SU-DHL-6 (cell line): ENCODE measurements around the gene BDKRB2.

Experiments
- H2AFZ ChIP-seq: fragments of 200-600 bp; sonication (generic); 2 replicates; pipeline ENCODE4 v1.6.1; 2014; ENCODE audit warnings: low read depth, mild to moderate bottlenecking, moderate library complexity, mixed read lengths, antibody characterized with exemption, low read length; ENCODE audit not compliant: severe bottlenecking
- H3F3A ChIP-seq: fragments of 200-600 bp; shearing (Covaris generic); 2 replicates; pipeline ENCODE4 v1.6.0; 2016; ENCODE audit warnings: antibody characterized with exemption, mild to moderate bottlenecking; ENCODE audit not compliant: insufficient read depth
- H3K27ac ChIP-seq: fragments of 200-600 bp; sonication (generic); 2 replicates; pipeline ENCODE4 v1.5.1; 2016; ENCODE audit warnings: low read depth, mild to moderate bottlenecking, low read length, moderate library complexity, mixed read lengths
- H3K27me3 ChIP-seq: fragments of 200-600 bp; sonication (generic), shearing (Covaris generic); 2 replicates; pipeline ENCODE4 v1.6.0; 2014; ENCODE audit warnings: mild to moderate bottlenecking, low read length
- H3K36me3 ChIP-seq: fragments of 200-600 bp; sonication (generic); 2 replicates; pipeline ENCODE4 v1.6.1; 2014; ENCODE audit warnings: mild to moderate bottlenecking, low read length, mixed read lengths
- H3K4me2 ChIP-seq: fragments of 300-600, 200-600 bp; shearing (Covaris generic), sonication (generic); 2 replicates; pipeline ENCODE4 v1.6.0; 2014; ENCODE audit warnings: low read length, low read depth, mild to moderate bottlenecking; ENCODE audit not compliant: poor library complexity, severe bottlenecking
- H3K4me3 ChIP-seq: fragments of 200-600 bp; sonication (generic); 2 replicates; pipeline ENCODE4 v1.5.1; 2014; ENCODE audit warnings: antibody characterized with exemption, low read length, mild to moderate bottlenecking, mixed read lengths; ENCODE audit not compliant: insufficient read depth, poor library complexity, severe bottlenecking
- H3K79me2 ChIP-seq: fragments of 200-600 bp; sonication (generic); 2 replicates; pipeline ENCODE4 v1.6.1; 2014; ENCODE audit warnings: mild to moderate bottlenecking, low read length, moderate library complexity; ENCODE audit not compliant: insufficient read depth
- H3K9ac ChIP-seq: fragments of 200-600 bp; sonication (generic); 2 replicates; pipeline ENCODE4 v1.7.0; 2014; ENCODE audit warnings: mild to moderate bottlenecking, low read length
- H3K9me2 ChIP-seq: fragments of 200-600 bp; sonication (generic); replicated peaks from 2 replicates; pipeline ENCODE4 v1.6.1; 2014; ENCODE audit warnings: low read length; ENCODE audit not compliant: insufficient read depth
- H3K9me3 ChIP-seq: fragments of 200-600 bp; sonication (generic); 2 replicates; pipeline ENCODE4 v1.6.1; 2014; ENCODE audit warnings: low read length, mixed read lengths; ENCODE audit not compliant: insufficient read depth
- H4K20me1 ChIP-seq: fragments of 200-600 bp; sonication (generic); 2 replicates; pipeline ENCODE4 v1.6.1; 2014; ENCODE audit warnings: low read depth, mild to moderate bottlenecking, antibody characterized with exemption, low read length, moderate library complexity, mixed read lengths
- EZH2phosphoT487 ChIP-seq: fragments of 200-600 bp; sonication (generic), shearing (Covaris generic); conservative IDR thresholded peaks from 2 replicates; pipeline ENCODE4 v1.6.1; 2018; ENCODE audit warnings: mild to moderate bottlenecking, antibody characterized with exemption, low read length, moderate library complexity, mixed read lengths
- TF ChIP-seq, protein P1 (sequence below): fragments of 200-600 bp; sonication (generic); IDR thresholded peaks from one replicate; pipeline ENCODE4 v1.5.1; 2017; ENCODE audit warnings: antibody characterized with exemption, mild to moderate bottlenecking, low read length, moderate library complexity; ENCODE audit not compliant: insufficient read depth, poor library complexity, severe bottlenecking

The BDKRB2 gene

DNA sequence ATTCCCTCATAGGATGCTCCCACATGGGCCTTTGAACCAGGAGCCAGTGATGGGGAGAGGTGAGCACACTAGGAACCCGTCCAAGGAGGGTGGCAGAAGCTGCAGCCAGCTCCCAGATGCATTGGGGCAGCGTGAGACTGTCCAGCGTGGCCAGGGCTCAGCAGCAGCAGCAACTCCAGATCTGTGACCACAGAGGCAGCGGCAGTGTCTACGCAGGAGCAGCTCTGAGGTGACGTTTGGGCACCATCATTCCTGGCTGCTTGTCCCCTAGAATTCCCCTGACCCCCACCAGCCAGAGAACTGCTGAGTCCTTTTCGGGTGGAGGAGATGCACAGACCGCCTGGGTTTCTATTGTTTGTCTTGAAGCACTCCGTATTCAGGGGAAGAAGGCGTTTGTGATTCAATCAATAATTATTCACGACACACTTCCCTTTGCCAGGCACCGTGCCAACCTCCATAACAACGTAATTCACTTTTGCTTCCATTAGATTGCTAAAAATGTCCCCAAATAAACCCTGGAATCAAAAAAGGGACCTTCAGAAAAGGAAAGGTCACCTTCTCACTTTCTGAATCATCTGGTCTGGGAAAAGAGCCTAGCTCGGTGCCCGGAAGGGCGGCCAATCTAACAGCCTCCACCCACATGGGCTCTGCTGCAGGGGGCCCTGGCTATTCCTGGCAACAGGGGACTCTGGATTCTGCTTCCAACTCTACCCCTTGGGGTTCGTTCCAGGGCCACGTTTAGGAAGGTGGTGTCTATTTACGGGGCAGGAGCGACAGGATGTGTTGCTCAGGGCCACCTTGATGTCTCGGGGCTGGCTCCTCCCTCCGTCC, 11.4 kb upstream of the BDKRB2 start:
- no peak overlapping the region for H2AFZ ChIP-seq
- no peak overlapping the region for H3K4me3 ChIP-seq
- no peak for TF ChIP-seq EZH2phosphoT487
- H3K9me3 ChIP-seq = no peaks in the 10 kb centered on the region
- H3K9me2 ChIP-seq = no peaks in the 10 kb centered on the region
- H3K9ac ChIP-seq = no peak overlapping the region
- no peaks in the 10 kb centered on the region for H3F3A ChIP-seq
- no peaks in the 10 kb centered on the region for H3K36me3 ChIP-seq
- H3K79me2 ChIP-seq = no peaks in the 10 kb centered on the region
- H3K27me3 ChIP-seq = no peaks in the 10 kb centered on the region
- no peak overlapping the region for H3K27ac ChIP-seq
- no peaks in the 10 kb centered on the region for H4K20me1 ChIP-seq
- H3K4me2 ChIP-seq = no peak overlapping the region

DNA sequence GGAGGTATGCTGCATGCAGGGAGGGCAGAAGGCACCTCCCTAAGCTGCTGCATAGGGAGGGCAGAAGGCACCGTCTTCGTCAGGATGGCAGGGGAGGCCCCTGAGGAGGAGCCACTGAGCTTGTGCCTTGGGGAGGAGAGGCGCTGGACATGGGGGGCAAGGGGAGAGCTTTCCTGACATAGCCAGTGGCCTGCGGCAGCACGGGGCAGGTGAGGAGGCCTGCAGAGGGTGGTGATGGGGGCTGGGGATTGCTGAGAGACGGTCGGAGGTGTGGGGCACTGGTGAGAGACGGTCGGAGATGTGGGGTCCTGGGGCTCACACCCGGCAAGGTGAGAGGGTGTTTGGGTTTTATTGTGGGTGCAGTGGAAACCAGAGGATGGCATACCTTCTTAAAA, 10.4 kb upstream of the BDKRB2 start:
- H2AFZ ChIP-seq = no peak overlapping the region
- H3K4me2 ChIP-seq = no peak overlapping the region
- no peak overlapping the region for H3K9ac ChIP-seq
- no peaks in the 10 kb centered on the region for H3K79me2 ChIP-seq
- H4K20me1 ChIP-seq = no peaks in the 10 kb centered on the region
- no peaks in the 10 kb centered on the region for H3K36me3 ChIP-seq
- no peaks in the 10 kb centered on the region for H3F3A ChIP-seq
- H3K27me3 ChIP-seq = no peaks in the 10 kb centered on the region
- H3K9me2 ChIP-seq = no peaks in the 10 kb centered on the region
- TF ChIP-seq, protein P1, sequence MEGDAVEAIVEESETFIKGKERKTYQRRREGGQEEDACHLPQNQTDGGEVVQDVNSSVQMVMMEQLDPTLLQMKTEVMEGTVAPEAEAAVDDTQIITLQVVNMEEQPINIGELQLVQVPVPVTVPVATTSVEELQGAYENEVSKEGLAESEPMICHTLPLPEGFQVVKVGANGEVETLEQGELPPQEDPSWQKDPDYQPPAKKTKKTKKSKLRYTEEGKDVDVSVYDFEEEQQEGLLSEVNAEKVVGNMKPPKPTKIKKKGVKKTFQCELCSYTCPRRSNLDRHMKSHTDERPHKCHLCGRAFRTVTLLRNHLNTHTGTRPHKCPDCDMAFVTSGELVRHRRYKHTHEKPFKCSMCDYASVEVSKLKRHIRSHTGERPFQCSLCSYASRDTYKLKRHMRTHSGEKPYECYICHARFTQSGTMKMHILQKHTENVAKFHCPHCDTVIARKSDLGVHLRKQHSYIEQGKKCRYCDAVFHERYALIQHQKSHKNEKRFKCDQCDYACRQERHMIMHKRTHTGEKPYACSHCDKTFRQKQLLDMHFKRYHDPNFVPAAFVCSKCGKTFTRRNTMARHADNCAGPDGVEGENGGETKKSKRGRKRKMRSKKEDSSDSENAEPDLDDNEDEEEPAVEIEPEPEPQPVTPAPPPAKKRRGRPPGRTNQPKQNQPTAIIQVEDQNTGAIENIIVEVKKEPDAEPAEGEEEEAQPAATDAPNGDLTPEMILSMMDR = no peak
- TF ChIP-seq EZH2phosphoT487 = no peak
- no peak overlapping the region for H3K4me3 ChIP-seq
- H3K9me3 ChIP-seq = no peaks in the 10 kb centered on the region
- no peak overlapping the region for H3K27ac ChIP-seq

DNA sequence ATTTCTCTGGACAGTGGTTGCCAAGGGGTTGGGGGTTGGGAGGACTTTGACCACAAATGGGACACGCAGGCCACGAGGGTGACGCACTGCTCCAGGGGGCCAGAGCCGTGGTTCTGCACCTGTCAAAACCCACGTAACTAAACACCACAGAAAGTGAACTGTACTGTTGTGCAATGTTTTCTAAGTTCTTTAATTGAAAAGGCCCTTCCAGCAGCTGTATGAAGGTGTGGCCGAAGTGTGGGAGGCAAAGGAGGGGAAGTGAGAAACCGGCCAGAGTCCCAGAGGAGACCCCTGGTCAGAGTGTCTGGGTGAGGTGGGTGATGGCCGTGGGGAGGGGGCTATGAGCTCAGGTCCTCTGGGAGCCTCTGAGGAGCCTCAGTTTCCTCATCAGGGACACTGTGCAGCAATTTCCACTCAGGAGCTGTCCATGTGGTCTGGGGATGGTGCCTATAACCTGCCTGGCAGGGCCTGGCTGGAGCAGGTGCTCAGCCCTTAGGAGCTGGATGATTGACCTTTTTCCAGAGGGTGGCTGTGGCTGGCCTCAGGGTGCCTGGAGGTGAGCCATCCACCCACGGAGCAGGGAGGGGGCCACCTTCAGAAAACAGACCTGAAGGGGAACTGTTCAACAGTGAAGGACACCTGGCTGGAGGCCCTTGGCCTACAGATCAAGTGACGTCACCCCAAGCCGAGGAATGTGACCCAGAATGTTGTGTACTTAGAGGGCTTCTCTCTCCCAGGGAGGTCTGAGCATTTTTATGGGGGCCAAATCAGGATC, 9.8 kb upstream of the BDKRB2 start:
- H3K79me2 ChIP-seq = no peaks in the 10 kb centered on the region
- no peaks in the 10 kb centered on the region for H3K27me3 ChIP-seq
- no peaks in the 10 kb centered on the region for H3F3A ChIP-seq
- H3K27ac ChIP-seq = no peak overlapping the region
- H3K4me2 ChIP-seq = no peak overlapping the region
- H3K9me3 ChIP-seq = no peaks in the 10 kb centered on the region
- no peaks in the 10 kb centered on the region for H4K20me1 ChIP-seq
- no peak overlapping the region for H3K4me3 ChIP-seq
- no peak overlapping the region for H3K9ac ChIP-seq
- H3K9me2 ChIP-seq = no peaks in the 10 kb centered on the region
- no peak for TF ChIP-seq EZH2phosphoT487
- TF ChIP-seq, protein P1 = no peak
- H2AFZ ChIP-seq = no peak overlapping the region
- no peaks in the 10 kb centered on the region for H3K36me3 ChIP-seq

DNA sequence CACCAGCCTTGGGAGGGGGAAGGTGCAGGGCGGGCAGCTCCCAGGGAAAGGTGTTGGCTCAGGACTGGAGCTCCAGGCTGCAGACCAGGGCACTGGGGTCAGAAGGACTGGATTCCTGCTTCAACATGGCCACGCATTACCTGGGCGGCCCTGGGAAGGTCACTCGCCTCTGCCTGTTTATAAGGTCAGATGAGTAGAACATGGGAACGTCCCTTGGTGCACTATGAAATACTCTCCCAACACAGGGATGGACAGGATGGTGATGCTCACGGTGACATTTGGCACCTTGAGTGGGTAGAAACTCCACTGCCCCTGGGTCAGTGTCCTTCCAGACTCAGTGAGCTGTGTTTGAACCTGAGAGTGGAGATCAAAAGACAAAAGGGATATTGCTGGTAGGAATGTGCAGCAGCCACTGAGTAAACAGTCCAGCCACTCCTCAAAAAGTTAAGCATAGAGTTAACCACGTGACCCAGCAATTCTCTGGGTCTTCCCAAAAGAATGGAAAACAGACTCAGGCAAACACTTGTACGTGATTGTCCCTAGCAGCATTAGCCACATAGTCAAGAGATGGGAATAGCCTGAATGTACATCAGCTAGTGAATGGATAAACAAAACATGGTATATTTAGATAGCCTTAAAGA, 9.1 kb upstream of the BDKRB2 start:
- no peaks in the 10 kb centered on the region for H3F3A ChIP-seq
- no peaks in the 10 kb centered on the region for H3K27me3 ChIP-seq
- no peak overlapping the region for H3K27ac ChIP-seq
- H3K9ac ChIP-seq = no peak overlapping the region
- TF ChIP-seq, protein P1 = no peak
- no peak for TF ChIP-seq EZH2phosphoT487
- H3K9me2 ChIP-seq = no peaks in the 10 kb centered on the region
- no peaks in the 10 kb centered on the region for H4K20me1 ChIP-seq
- H3K79me2 ChIP-seq = no peaks in the 10 kb centered on the region
- H3K36me3 ChIP-seq = no peaks in the 10 kb centered on the region
- H2AFZ ChIP-seq = no peak overlapping the region
- no peak overlapping the region for H3K4me2 ChIP-seq
- H3K9me3 ChIP-seq = no peaks in the 10 kb centered on the region
- no peak overlapping the region for H3K4me3 ChIP-seq
